K562 (cell line): ENCODE measurements around the gene UBE3B. TPM values are rescaled to one million over a fixed set of nuclear protein-coding genes. Genes with fewer than 3 reads are reported as not detected.

Source experiments
- ATAC-seq: fragments of 200-7000 bp; cut with Tn5 transposase; 3 replicates; pipeline ENCODE4 v1.9.1; 2020; ENCODE audit warnings: moderate library complexity
- BruUV-seq: library from RNA; stranded (reverse); fragments of 400-500 nt; replicated peaks from 2 replicates; lab custom pipeline; 2021; lab: Mats Ljungman, UMichigan
- CTCF ChIA-PET: fragments of 300-600 bp; formaldehyde crosslinking; extraction: SDS; loops from one replicate; lab custom pipeline; 2021; ENCODE audit warnings: low intra/inter-chr PET ratio; lab: Yijun Ruan, JAX
- POLR2A ChIA-PET: fragments of 300-600, 350-650 bp; sonication (Branson Sonifier 250); formaldehyde crosslinking; extraction: SDS; loops from one replicate; lab custom pipeline; 2021; ENCODE audit warnings: antibody characterized with exemption, inconsistent platforms; lab: Yijun Ruan, JAX
- DNase-seq, 4 experiments: peaks; one replicate each; pipeline versions ENCODE4 v3.0.0 to v3.0.0-alpha.2; 2011 to 2018; ENCODE audit warnings: low spot score in 3 of 4, mixed read lengths in 3 of 4; ENCODE audit errors: extremely low read depth in 1 of 4
- FAIRE-seq: peaks from 2 replicates; lab custom pipeline; 2011; peaks lifted over from hg19 to GRCh38; lab: Jason Lieb, UNC
- H2AFZ ChIP-seq: 2 replicates; pipeline ENCODE4 v1.6.0; 2011; ENCODE audit warnings: low read depth, low read length, control low read depth, inconsistent platforms
- H3K27ac ChIP-seq: fragments of 200-600 bp; 3 replicates; pipeline ENCODE4 v1.8.0; 2011; ENCODE audit warnings: low read depth, mild to moderate bottlenecking, control low read depth, inconsistent platforms, low read length, moderate library complexity, mixed read lengths; ENCODE audit errors: extremely low read depth
- H3K27me3 ChIP-seq, 2 experiments: fragments of 300-600 bp in 1 of 2; 2 replicates in 1 of 2; 3 replicates in 1 of 2; pipeline versions ENCODE4 v1.6.0 to v1.8.0; 2011; ENCODE audit warnings: inconsistent platforms in 2 of 2, low read length in 2 of 2, mild to moderate bottlenecking in 1 of 2, mixed read lengths in 1 of 2, moderate library complexity in 1 of 2; ENCODE audit not compliant: control insufficient read depth in 2 of 2, insufficient read depth in 2 of 2
- H3K36me3 ChIP-seq: fragments of 300-600 bp; 3 replicates; pipeline ENCODE4 v1.8.0; 2011; ENCODE audit warnings: mild to moderate bottlenecking, low read length, inconsistent platforms; ENCODE audit not compliant: control insufficient read depth, insufficient read depth
- H3K4me1 ChIP-seq, 2 experiments: fragments of 200-600 bp in 1 of 2; replicated peaks in 1 of 2; 2 replicates in 1 of 2; 3 replicates in 1 of 2; pipeline versions ENCODE4 v1.5.1 to v1.8.0; 2011; ENCODE audit warnings: inconsistent platforms in 2 of 2, low read length in 2 of 2, mild to moderate bottlenecking in 1 of 2, mixed read lengths in 1 of 2, moderate library complexity in 1 of 2; ENCODE audit not compliant: control insufficient read depth in 2 of 2, insufficient read depth in 2 of 2
- H3K4me2 ChIP-seq: 2 replicates; pipeline ENCODE4 v1.6.1; 2011; ENCODE audit warnings: low read length, control low read depth, inconsistent platforms, mixed read lengths; ENCODE audit not compliant: insufficient read depth
- H3K4me3 ChIP-seq: fragments of 200-600 bp; sonication (generic), shearing (Covaris generic); 2 replicates; pipeline ENCODE4 v1.5.1; 2016; ENCODE audit warnings: control low read depth, inconsistent platforms
- H3K79me2 ChIP-seq: fragments of 200-600 bp; 3 replicates; pipeline ENCODE4 v1.8.0; 2011; ENCODE audit warnings: low read length, inconsistent platforms; ENCODE audit not compliant: control insufficient read depth, insufficient read depth
- H3K9ac ChIP-seq, 2 experiments: 2 replicates each; pipeline versions ENCODE4 v1.6.0 to v1.6.1; 2011; ENCODE audit warnings: low read depth in 2 of 2, low read length in 2 of 2, control low read depth in 1 of 2, inconsistent platforms in 1 of 2, mild to moderate bottlenecking in 1 of 2, mixed read lengths in 1 of 2; ENCODE audit not compliant: insufficient read depth in 1 of 2
- H3K9me1 ChIP-seq: one replicate; pipeline ENCODE4 v1.6.0; 2011; ENCODE audit warnings: inconsistent platforms, mild to moderate bottlenecking, low read length, moderate library complexity; ENCODE audit not compliant: control insufficient read depth, insufficient read depth
- H3K9me3 ChIP-seq: replicated peaks from 2 replicates; pipeline ENCODE4 v1.5.1; 2011; ENCODE audit warnings: low read depth, low read length, inconsistent platforms; ENCODE audit not compliant: control insufficient read depth, insufficient read depth
- H4K20me1 ChIP-seq: replicated peaks from 2 replicates; pipeline ENCODE4 v1.6.1; 2011; ENCODE audit warnings: low read length, inconsistent platforms, mixed read lengths; ENCODE audit not compliant: control insufficient read depth, insufficient read depth
- BDP1 ChIP-seq: IDR thresholded peaks from 3 replicates; pipeline ENCODE4 v1.6.1; 2011; ENCODE audit not compliant: insufficient read length, insufficient read depth
- CCAR2 ChIP-seq: fragments of 200-400 bp; formaldehyde crosslinking; IDR thresholded peaks from 2 replicates; pipeline ENCODE4 v1.6.1; 2017; ENCODE audit warnings: mild to moderate bottlenecking, low read depth, low read length
- ESRRA ChIP-seq: fragments of 450-650 bp; IDR thresholded peaks from 2 replicates; pipeline ENCODE4 v1.6.1; 2014; ENCODE audit warnings: low read depth, mild to moderate bottlenecking, moderate library complexity, borderline replicate concordance
- ESRRB ChIP-seq: fragments of 250-450 bp; sonication (Bioruptor Pico); IDR thresholded peaks from 2 replicates; pipeline ENCODE4 v1.5.0; 2020; ENCODE audit warnings: mild to moderate bottlenecking, moderate library complexity, borderline replicate concordance
- ETS2 ChIP-seq: IDR thresholded peaks from 2 replicates; pipeline ENCODE4 v1.6.1; 2016; ENCODE audit warnings: borderline replicate concordance, missing genetic modification characterization, mild to moderate bottlenecking, moderate library complexity, missing compliant biosample characterization; ENCODE audit not compliant: poor library complexity, severe bottlenecking
- FOXM1 ChIP-seq, 2 experiments: fragments of 450-650 bp in 1 of 2; sonication (generic) in 1 of 2; formaldehyde crosslinking in 1 of 2; IDR thresholded peaks; 2 replicates each; pipeline versions ENCODE4 v1.6.1 to v1.9.0; 2017 to 2022; ENCODE audit warnings: low read depth in 2 of 2, mild to moderate bottlenecking in 2 of 2, missing genetic modification reagents in 1 of 2, moderate library complexity in 1 of 2
- PYGO2 ChIP-seq: fragments of 450-650 bp; IDR thresholded peaks from 2 replicates; pipeline ENCODE4 v1.6.1; 2016; ENCODE audit warnings: mild to moderate bottlenecking, missing genetic modification characterization, moderate library complexity, missing compliant biosample characterization
- RBBP5 ChIP-seq: fragments of 200-600 bp; sonication (generic); IDR thresholded peaks from 2 replicates; pipeline ENCODE4 v1.6.1; 2012; ENCODE audit warnings: borderline replicate concordance, mild to moderate bottlenecking, low read length, control low read depth, inconsistent platforms; ENCODE audit not compliant: insufficient read depth, poor library complexity, severe bottlenecking
- ZFP36 ChIP-seq: fragments of 150-350 bp; IDR thresholded peaks from 2 replicates; pipeline ENCODE4 v1.6.1; 2018; ENCODE audit warnings: low read length, low read depth; ENCODE audit not compliant: partially characterized antibody
- ZNF140 ChIP-seq: fragments of 250-450 bp; sonication (Bioruptor Pico); IDR thresholded peaks from 2 replicates; pipeline ENCODE4 v1.8.0; 2021; ENCODE audit warnings: moderate library complexity, mild to moderate bottlenecking, inconsistent platforms
- ZNF143 ChIP-seq: sonication (generic); formaldehyde crosslinking; IDR thresholded peaks from 2 replicates; pipeline ENCODE4 v1.9.0; 2022; ENCODE audit warnings: mild to moderate bottlenecking, missing genetic modification reagents
- WGBS: fragments of 100-300 bp; shearing (Covaris generic); methylation state at CpG from one replicate; pipeline ENCODE4 v1.1.6; 2016; ENCODE audit warnings: low coverage, mixed read lengths; ENCODE audit not compliant: insufficient coverage; ENCODE audit errors: missing lambda C conversion rate; 5-methylcytosine and 5-hydroxymethylcytosine counted together
- in situ Hi-C: fragments of 300-500 bp; cut with MboI; formaldehyde crosslinking; loops from 4 replicates; pipeline ENCODE4 v1.15.0; 2018; ENCODE audit warnings: inconsistent platforms, mixed read lengths
- intact Hi-C: fragments of 100-400 bp; cut with micrococcal nuclease; formaldehyde crosslinking; loops from 2 replicates; pipeline ENCODE4 v1.14.2; 2022
- polyA plus RNA-seq, 8 experiments: library from polyadenylated mRNA; depleted of rRNA in 4 of 8; stranded (reverse) in 5 of 8; unstranded in 3 of 8; fragments of >200 nt; fragmentation: Nextera tagmentation in 2 of 8; fragmentation: Illumina TruSeq in 1 of 8; extraction: Ambion mirVana in 2 of 8; extraction: Trizol in 1 of 8; gene quantifications; 2 replicates each; pipeline versions ENCODE4 v1.2.1 to v1.2.3, GENCODE V29; 2011 to 2014; ENCODE audit warnings: inconsistent platforms in 1 of 8, missing spikeins in 1 of 8
- total RNA-seq, 7 experiments: library from RNA; depleted of rRNA in 6 of 7; stranded (reverse); fragments of >200 nt in 6 of 7; fragmentation: Illumina TruSeq in 2 of 7; extraction: Trizol in 2 of 7; gene quantifications; 2 replicates each; pipeline versions ENCODE4 v1.2.1 to v1.2.3, GENCODE V29; 2011 to 2021; ENCODE audit warnings: low replicate concordance in 1 of 7

UBE3B gene
- total and polyA plus RNA-seq, 9 of the 15 experiments (the other 6 are each of a cell fraction or from before 2014, with no cell fraction given), result 7.6 to 23.6 (median 15.5) TPM

DNA sequence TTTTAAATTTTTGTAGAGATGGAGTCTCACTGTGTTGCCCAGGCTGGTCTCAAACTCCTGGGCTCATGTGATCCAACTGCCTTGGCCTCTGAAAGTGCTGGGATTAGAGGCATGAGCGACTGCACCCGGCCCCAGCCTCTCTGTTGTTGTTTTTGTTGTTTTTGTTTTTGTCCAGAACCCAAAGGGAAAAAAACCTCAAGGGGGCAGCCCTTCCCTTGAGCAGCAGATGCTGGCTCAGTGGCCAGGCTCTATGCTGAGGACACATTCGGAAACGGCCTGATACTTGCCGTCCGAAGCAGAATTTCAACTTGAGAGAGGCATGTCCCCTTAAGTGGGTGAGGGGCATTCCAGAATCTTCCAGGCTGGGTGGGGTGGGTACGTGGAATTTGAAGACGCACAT is 102.8 kb downstream of the UBE3B start:
- WGBS, result 91% methylated on average over 6 of the region's 8 CpGs
- Histone ChIP-seq H3K4me2 (no peak overlapping the region), H3K9me1 (peaks cover 4% of the 10 kb centered on the region), H3K9ac (no peak overlapping the region), H3K4me1 (peaks cover 0 to 3% of the 10 kb centered on the region in 2 experiments; a peak in 1 of 5 replicates), H4K20me1 (no peaks in the 10 kb centered on the region; the same call in 1 of the 2 replicates), H3K27me3 (no peaks in the 10 kb centered on the region), H3K79me2 (0 out of 3 replicates have a peak, but pooled peaks cover under 1% of the 10 kb centered on the region), H3K27ac (no peak overlapping the region), H3K9me3 (no peaks in the 10 kb centered on the region), H3K4me3 (no peak overlapping the region), H3K36me3 (peaks cover 81% of the 10 kb centered on the region), H2AFZ (no peak overlapping the region)
- BruUV-seq, result no TSS peak
- TF ChIP-seq RBBP5 (no peak), ESRRA (no peak), BDP1 (no peak), ETS2 (tag) (no peak), ZNF140 (CRISPR knock-in tag) (no peak), ESRRB (CRISPR knock-in tag) (no peak), ZFP36 (no peak), ZNF143 (CRISPR knock-in tag) (no peak), FOXM1 (IDR thresholded peaks at IDR 0.05; ENCODE audit: low read depth) (no peak), FOXM1 (CRISPR knock-in tag; IDR thresholded peaks at IDR 0.05; ENCODE audit: low read depth) (no peak), PYGO2 (tag) (no peak), CCAR2 (no peak)
- ChIA-PET CTCF (no interaction called here), POLR2A (interaction anchor here (0.6 kb wide), 1 partner anchor 12 kb away, joined by 3 read pairs; no protein-coding TSS in a partner anchor)
- intact Hi-C loops (no loop called here), in situ Hi-C loops (no loop called here)
- DNase-seq (no peak), FAIRE-seq (no peak), ATAC-seq (no peak)
